ENCODE data around the gene CD79A. TPM values are rescaled to one million over a fixed set of nuclear protein-coding genes. Genes with fewer than 3 reads are reported as not detected.

CD79A gene
- total and polyA plus RNA-seq, 8 donors, result 1.5 to 18.7 (median 3.2) TPM; not detected in 3

GRCh38 chr19:41861116-41861768 lies 15.8 kb upstream of the CD79A start:
- intact Hi-C loops (cut with DNase I; ENCODE audit: low total_unique reads), result no loop called here
- WGBS, 5 donors, result 16 to 25% (median 18%) methylated on average over 9 of the region's 9 CpGs
- H3K4me1 ChIP-seq, result peaks cover 27 to 66% (median 62%) of the 10 kb centered on the region in 4 donors
- peaks cover 45 to 54% (median 51%) of the 10 kb centered on the region in 4 donors for H3K36me3 ChIP-seq
- TF ChIP-seq POLR2AphosphoS5 (IDR thresholded peaks at IDR 0.05) (no peak), POLR2A (IDR thresholded peaks at IDR 0.05) (no peak), CTCF (IDR thresholded peaks at IDR 0.05) (no peak), EP300 (IDR thresholded peaks at IDR 0.05) (no peak)
- H3K4me3 ChIP-seq, result peak overlapping the region; percentile 78 to 96 (median 83)
- H3K27me3 ChIP-seq, result no peaks in the 10 kb centered on the region
- H3K9me3 ChIP-seq, result no peaks in the 10 kb centered on the region
- H3K27ac ChIP-seq, result peak overlapping the region in 4 of 5 donors; percentile 94 to 96 (median 96)
- no peak for DNase-seq

DNA sequence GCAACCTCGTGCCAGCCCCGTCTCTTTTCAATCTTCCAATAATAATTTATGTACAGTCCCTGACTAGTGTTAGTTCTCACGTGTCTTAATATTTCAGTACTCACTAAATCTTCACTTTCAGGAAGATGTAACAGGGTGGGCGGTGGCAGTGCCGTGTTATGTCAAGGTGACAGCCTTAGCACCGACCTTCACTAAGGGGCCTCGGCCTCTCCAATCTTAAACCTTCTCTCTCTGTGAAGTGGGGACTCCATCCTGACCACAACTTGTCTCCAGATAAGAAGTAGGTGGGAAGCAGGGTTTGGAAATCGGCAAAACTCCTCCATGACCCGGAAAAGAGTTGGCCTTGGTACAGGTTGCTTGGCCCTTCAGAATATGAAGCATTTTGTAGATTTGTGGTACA lies 15.2 kb upstream of the CD79A start:
- DNase-seq, result no peak
- Histone ChIP-seq H3K9me3 (no peaks in the 10 kb centered on the region), H3K4me3 (peak overlapping the region in 2 of 4 donors; percentile 78 to 79), H3K27me3 (no peaks in the 10 kb centered on the region), H3K27ac (no peak overlapping the region), H3K4me1 (peaks cover 27 to 72% (median 68%) of the 10 kb centered on the region in 4 donors), H3K36me3 (peaks cover 51 to 60% (median 57%) of the 10 kb centered on the region in 4 donors)
- TF ChIP-seq POLR2A (IDR thresholded peaks at IDR 0.05), result no peak
- intact Hi-C loops (cut with DNase I; ENCODE audit: low total_unique reads), result no loop called here
- 41 to 60% (median 47%) methylated on average over 9 of the region's 9 CpGs for WGBS, 5 donors

DNA sequence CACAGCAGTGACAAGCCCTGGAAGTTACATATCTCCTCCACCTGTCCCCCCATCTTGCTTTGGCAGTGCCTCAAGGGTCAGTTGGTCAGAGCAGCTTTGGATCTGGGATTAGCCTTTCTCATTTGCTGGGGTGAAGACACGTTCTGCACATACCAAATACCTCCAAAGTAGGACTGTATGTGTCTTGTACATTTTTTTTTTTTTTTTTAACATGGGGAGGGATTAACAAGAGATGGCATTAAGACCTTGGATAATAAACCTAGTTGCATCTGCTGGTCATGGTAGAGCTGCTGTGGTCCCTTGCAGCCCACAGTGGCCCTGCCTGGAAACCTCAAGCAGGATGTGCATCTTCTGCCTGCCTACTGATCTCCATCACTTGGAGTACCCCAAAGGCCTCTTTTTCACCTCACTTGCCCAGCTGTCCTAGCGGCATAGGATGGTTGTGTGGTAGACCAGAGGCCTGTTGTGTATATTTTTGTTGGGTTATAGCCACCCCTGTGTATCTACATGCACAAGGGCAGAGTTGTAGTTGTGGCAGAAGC lies 14.6 kb upstream of the CD79A start:
- H3K4me1 ChIP-seq, result peaks cover 27 to 79% (median 74%) of the 10 kb centered on the region in 4 donors
- peak overlapping the region in 2 of 4 donors; percentile 78 to 79 for H3K4me3 ChIP-seq
- 49 to 67% (median 55%) methylated on average over 2 of the region's 2 CpGs for WGBS, 5 donors
- H3K36me3 ChIP-seq, result peaks cover 53 to 67% (median 64%) of the 10 kb centered on the region in 4 donors
- H3K9me3 ChIP-seq, result no peaks in the 10 kb centered on the region
- intact Hi-C loops (cut with DNase I; ENCODE audit: low total_unique reads), result no loop called here
- no peaks in the 10 kb centered on the region for H3K27me3 ChIP-seq
- TF ChIP-seq POLR2A (IDR thresholded peaks at IDR 0.05) (no peak), POLR2AphosphoS5 (IDR thresholded peaks at IDR 0.05) (no peak), CTCF (IDR thresholded peaks at IDR 0.05) (no peak), EP300 (IDR thresholded peaks at IDR 0.05) (no peak)
- DNase-seq, result no peak
- H3K27ac ChIP-seq, result peak overlapping the region in 1 of 5 donors; percentile 7

DNA sequence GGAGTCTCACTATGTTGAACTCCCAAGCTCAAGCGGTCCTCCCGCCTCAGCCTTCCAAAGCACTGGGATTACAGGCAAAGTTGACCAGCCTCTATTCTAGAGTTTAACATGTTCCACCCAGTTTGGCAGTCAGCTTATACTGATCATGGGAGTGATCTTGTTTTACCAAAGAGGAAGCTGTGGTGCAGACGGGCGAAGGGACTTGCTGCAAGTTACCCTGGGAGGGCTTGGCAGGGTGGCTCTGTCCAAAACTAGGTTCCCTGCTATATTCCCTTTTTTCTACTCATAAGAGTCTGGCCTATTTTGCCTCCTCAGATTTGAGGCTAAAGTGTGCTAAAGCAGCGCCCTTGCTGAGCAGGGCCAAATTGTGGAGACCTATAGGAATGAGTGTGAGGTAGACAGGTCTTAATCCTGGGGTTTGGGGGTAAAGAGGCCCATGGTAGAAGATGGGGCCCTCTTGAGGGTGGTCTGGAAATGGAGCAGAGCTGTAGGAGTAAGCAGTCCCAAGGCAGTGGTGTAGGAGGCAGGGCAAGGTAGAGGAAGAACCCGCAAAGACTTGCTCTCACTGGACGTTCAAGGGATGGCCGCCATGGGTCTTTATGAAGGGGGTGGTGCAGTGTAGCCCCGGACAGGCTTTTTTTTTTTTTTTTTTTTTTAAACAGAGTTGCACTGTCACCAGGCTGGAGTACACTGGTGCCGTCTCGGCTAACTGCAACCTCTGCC lies 13.7 kb upstream of the CD79A start:
- peaks cover 27 to 86% (median 83%) of the 10 kb centered on the region in 4 donors for H3K4me1 ChIP-seq
- intact Hi-C loops (cut with DNase I; ENCODE audit: low total_unique reads), result no loop called here
- 76 to 82% (median 78%) methylated on average over 11 of the region's 11 CpGs for WGBS, 5 donors
- no peak for DNase-seq
- no peaks in the 10 kb centered on the region for H3K27me3 ChIP-seq
- TF ChIP-seq POLR2AphosphoS5 (IDR thresholded peaks at IDR 0.05), result no peak
- no peak for TF ChIP-seq CTCF (IDR thresholded peaks at IDR 0.05)
- no peak for TF ChIP-seq EP300 (IDR thresholded peaks at IDR 0.05)
- no peak for TF ChIP-seq POLR2A (IDR thresholded peaks at IDR 0.05)
- peaks cover 54 to 76% (median 72%) of the 10 kb centered on the region in 4 donors for H3K36me3 ChIP-seq
- H3K4me3 ChIP-seq, result peak overlapping the region in 1 of 4 donors; percentile 78
- peak overlapping the region in 1 of 5 donors; percentile 7 for H3K27ac ChIP-seq
- no peaks in the 10 kb centered on the region for H3K9me3 ChIP-seq
